Occipital lobe (tissue), 2 donors: ENCODE data around the gene PSMC2. TPM values are rescaled to one million over a fixed set of nuclear protein-coding genes. Genes with fewer than 3 reads are reported as not detected.
A peak's percentile ranks its signal among the peaks of the same experiment; 100 is the strongest.

Experiments used
- DNase-seq: peaks from one replicate; lab custom pipeline; 2025; lab: John Stamatoyannopoulos, UW
- total RNA-seq: library from RNA; depleted of rRNA; stranded (reverse); fragments of >200 nt; gene quantifications from one replicate; pipeline ENCODE4 v1.2.3, GENCODE V29; 2014

Gene PSMC2
- total RNA-seq = 65.4 TPM

DNA sequence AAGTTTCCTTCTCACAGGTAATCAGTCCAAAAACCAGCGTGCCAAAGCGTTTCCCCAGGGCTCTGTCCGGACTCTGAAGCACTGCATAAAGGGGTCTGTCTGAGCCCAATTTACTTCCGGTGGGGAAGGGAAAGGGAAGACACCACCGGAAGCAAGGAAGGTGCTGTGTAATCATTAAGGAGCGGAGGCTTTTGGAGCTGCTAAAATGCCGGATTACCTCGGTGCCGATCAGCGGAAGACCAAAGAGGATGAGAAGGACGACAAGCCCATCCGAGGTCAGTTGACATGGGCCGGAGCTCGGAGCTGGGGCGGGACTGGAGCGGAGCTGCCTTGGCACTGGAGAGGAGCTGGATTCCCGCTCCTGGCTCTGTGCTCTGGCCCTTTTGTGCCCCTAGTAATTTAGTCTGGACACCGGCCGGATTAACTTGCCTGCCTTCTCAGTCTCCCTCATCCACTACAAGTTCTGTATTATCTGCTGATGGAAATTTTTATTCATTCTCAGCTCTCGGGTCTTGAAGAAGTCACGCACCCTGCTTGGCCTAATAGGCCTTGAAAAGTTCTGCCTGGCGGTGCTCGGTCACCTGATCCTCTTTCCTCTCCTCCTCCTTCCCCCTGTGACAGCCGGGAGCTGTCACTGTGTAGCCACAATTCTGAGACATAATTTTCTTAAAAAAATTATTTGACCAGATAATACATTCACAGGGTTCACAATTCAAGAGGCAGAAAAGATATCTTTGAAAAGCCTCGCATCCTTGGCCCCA is at the start of gene PSMC2:
Gene PSMC2 (plus strand): TSS at position 137 of the 761 bp plus-strand sequence. CDS start 69 bp downstream, at position 206.
- peak; percentile 83 for DNase-seq

DNA sequence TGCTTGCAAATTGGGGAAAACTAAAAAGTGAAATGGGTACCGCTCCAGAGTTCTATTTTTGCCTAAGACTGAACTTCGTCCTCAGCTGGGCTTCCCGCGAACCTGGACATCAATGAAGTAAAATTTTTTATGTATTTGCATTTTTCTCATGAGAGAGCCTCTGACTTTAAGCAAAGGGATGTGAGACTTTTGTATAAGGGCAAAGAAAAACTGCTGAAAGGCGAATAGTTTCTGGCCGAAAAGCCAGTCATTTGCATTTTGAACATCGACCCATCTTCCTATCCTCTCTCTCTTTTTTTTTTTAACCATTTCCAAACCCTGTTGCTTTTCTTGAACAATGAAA is 49.6 kb upstream of the PSMC2 start:
- DNase-seq = no peak

DNA sequence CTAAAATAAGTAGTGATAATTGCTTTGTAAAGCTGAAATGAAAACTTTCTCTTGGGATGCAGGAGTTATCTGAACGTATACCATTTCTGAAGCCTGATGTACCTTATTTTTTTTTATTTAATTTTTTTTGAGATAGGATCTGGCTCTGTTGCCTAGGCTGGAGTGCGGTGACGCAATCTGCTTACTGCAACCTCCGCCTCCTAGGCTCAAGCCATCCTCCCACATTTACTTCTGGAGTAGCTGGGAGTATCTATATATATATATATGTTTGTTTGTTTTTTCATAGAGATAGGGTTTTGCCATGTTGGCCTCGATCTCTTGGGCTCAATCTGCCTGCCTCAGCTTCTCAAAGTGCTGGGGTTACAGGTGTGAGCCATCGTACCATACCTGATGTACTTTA is 47.8 kb upstream of the PSMC2 start:
- DNase-seq = no peak

DNA sequence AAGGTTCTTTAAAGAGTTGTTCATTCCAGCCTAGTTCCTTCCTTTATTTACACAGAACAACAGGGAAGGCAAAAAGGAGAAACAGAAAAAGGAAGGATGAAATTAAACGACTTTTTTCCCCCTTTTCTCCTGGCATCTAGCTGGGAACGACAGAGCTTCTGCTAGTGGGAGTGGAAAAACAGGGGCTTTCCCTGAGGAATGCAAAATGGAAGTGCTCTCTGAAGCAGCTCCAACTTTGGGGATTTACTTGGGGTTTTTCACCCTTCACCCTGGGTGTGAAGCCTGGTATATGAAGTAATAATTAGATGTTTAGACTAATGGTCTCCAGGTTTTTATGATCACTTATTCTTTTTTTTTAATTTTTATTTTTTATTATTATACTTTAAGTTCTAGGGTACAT is 46.0 kb upstream of the PSMC2 start:
- no peak for DNase-seq

DNA sequence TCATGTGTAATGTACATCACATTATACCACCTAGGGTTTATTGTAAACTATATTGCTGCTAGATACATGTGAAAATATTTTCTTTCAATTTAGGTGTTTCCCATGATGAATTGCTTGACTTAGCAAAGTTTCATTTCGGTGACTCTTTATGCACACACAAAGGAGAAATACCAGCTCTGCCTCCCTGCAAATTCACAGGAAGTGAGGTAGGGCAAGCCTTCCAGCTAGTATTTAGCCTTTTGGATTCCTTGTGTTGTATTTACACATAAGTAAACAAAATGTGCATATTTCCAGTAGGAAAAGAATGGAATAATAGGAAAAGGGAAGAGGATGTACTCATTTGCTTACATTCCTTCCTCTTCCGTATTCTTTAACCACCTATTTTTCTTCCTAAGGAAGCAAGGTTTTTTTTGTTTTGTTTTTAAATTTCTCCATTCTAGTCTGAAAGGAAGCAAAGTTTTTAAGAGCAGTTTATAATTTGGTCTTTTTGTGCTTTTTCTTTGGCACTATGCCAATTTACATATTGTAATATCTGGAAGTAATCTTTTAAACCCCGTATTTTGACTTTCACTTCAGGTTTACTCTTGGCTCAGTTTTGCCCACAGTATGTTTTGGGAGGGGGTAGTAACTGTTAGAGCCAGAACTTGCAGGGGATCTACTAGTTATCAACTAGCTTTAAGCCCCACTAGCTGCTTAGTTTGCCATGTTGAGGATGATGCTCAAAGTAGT is 39.8 kb upstream of the PSMC2 start:
- DNase-seq = no peak

DNA sequence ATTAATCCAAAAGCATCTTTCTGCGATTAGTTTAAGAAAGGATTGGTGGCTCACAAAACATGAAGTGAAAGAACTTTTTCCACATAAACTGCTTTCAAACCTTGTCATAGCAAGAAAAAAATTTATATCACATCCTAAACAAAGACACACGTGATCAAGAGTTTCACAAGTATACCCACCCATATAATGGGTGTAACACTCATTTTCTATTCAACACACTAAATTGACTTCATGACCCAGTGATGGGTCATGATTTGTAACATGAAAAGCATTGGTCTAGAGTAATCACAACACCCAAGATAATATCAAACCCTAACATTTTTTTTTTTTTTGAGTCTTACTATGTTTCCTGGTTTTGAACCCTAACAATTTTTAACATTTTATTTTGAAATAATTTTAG is 32.6 kb upstream of the PSMC2 start:
- no peak for DNase-seq

DNA sequence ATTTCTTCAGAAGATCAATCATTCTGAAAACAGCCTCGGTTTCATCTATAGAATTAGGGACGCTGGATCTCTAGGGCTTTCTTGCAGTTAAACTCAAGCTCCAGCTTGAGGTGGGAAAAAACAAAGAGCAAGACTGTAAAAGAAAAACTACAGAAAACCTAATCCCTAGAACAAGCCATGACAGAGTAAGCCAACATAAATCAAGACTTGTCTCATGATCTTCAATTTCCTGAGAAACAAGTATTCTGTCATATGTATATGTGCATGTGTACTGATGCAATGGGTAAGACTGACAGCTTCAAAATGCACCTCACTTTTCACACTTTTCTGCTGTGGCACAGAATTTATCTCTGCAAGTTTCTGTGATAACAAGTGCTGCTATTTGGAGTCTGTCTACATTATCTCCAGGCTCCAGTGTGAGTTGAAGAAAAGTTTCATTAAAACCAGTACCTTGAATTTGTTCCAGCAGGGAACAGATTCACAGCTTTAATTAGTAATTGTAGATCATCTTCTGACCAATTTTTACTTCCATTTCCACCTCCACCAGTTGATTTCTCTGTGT is 31.0 kb upstream of the PSMC2 start:
- DNase-seq = no peak

DNA sequence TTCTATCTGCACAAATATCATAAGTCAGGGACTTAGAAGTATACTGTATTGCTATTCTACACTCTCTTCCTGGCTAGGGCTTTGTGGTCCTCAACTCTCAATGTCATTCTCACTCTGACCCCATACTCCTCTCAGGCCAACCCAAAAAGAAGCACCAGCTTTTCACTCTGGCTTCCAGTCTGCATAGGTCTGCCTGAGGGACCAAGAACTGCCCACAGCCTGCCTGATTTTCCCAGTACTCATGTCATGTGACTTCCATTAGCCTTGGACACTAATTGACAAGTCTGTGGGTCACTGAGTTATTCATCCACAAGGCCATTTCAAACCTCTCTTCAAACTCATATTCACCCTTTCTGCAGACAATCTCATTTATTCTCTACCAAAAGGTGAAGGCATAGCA is 30.4 kb upstream of the PSMC2 start:
- DNase-seq = no peak

DNA sequence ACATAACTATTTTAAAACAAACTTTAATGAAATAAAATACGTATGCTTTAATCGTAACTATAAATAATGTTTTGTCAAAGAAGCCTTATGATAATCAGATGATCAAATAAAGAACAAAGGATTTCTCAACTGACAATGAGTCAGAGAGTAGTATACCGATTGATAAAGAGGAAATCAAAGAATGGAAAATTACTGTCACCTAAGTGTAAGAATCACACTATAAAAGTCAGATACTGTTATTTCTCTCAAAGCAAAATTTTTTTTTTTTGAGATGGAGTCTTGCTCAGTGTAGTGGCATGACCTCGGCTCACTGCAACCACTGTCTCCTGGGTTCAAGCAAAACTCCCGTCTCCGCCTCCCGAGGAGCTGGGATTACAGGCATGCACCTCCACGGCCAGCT is 21.7 kb upstream of the PSMC2 start:
- no peak for DNase-seq

DNA sequence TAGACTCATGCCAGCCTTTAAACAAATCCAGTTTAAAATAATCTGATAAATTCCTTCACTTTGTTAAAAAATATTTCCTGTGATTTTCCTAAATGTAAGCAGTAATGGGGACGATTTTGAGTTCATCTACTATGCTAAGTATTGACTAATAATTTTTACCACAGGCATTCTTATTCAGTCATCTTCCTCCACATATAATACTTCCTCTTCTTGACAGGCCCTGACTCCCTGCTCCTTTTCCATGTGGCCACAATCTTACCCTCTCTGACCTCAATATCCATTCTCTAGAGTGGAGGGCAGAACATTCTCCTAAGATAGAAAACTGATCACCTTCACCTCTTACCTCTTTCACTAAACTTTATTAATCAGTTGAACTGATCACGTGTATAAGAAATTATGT is 10.7 kb upstream of the PSMC2 start:
- no peak for DNase-seq

DNA sequence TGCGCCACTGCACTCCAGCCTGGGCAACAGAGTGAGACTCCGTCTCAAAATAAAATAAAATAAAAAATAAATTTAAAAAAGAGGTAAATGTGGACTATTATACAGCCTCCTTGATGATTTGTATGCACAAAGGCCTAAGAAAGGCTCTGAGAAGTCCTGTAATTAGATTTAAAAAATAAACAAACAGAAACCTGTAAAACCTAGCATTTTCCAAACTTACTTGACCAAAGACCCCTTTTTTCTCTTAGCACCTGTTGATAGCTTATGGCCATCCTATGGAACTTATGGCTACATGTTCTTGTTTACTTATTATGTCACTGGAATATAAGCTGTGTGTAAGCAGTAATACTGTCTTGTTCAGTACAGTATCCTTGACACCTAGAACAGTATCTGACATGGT is 8.6 kb upstream of the PSMC2 start:
- no peak for DNase-seq

DNA sequence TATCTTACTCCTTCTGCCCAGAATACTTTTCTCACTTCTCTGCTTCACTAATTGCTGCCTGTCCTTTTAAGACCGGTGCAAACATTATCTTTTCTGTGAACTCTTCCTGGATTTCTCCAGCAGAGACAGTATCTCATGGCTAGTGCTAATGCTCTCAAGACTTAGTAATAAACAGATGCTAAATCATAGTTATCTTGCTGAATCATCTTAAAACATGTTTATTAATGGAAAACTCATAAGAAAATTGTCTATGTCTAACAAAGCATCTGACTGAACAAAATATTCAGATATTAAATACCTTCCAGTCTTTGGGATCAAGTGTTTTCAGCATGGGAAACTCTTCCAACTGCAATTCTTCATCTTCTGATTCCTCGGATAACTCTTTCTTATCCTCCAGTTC is 6.0 kb upstream of the PSMC2 start:
- DNase-seq = no peak

DNA sequence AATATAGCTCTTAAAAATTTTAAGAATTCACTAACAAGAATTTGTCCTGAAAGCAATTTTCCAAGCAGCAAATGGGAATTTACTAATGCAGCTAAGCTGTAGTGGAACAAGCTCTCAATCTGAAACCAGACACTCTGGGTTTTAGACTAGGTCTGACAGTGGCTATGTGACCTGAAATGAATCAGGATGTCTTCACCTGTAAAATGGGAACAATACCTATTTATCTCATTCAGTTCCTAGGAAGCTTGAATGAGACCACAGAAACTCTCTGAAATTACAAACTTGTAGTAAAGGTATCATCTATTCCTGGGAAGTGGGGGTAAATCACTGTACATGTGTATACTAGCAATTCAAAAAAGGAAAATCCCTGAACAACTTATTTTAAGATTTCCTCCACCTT is 4.1 kb upstream of the PSMC2 start:
- no peak for DNase-seq

DNA sequence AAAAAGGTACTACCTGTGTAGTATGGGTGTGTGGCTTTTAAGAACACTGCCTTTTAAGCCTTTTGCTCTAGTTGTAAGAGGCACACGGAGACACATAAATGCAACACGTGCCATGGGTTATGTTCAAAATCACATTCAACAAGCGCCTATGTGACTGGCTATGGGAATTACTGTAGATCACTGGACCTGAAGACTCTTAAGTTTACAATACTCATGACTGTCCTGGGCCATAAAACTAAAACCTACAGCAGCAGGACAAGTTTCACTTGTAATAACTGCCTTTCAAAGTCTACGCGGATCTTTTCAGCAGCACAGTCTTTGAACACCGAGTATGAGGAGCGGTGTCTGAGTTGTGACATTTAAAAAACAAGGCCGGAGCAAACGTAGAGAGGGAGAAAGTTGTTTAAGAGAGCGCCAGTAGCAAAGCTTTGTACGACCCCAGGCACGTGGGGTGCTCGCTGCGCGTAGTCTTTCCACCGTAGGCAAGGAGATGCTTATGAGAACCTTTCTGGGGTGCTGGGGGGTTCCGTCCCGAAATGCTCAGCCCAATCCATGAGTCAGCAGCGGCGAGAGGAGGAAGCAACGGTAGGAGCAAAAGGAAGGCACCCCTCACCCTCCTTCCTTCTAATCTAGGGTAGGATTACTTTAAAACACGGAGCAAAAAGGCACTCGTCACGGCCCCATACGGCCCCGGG is 3.5 kb upstream of the PSMC2 start:
- no peak for DNase-seq

DNA sequence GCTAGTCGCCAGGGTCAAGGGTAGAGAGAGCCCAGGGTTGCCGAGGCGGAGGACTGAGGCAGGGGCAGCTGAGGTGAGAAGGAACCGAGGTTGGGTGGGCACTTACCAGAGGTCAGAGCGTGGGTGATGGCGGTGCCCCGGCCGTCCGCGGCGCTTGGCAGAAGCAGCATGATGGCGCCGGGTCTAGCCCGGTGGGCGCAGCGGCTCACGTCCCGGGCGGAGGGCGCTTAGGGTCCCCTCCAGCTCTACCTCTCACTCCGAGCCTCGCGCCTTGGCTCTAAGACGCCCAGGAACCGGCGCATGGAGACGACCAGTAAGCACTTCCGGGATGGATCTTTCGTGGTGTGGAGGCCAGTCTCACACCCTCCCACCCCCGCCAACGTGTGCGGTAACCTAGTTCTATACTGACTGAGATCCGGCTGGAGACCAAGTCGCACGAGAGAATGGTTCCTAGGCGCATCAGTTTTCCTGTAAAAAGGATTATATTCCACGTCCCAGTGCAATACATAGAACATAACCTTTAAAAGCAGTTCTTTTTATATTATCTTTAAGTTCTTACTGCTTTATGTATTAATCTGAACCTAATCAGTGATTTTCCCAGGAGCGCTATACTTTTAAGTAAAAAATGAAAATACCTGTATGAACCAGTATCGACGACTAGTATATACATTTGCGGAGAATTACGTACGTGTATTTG is 2.8 kb upstream of the PSMC2 start, which contains the start of gene DNAJC2:
Gene DNAJC2 (minus strand): TSS at position 315 of the 697 bp plus-strand sequence. CDS start 145 bp downstream, at position 170.
- peak; percentile 85 for DNase-seq

DNA sequence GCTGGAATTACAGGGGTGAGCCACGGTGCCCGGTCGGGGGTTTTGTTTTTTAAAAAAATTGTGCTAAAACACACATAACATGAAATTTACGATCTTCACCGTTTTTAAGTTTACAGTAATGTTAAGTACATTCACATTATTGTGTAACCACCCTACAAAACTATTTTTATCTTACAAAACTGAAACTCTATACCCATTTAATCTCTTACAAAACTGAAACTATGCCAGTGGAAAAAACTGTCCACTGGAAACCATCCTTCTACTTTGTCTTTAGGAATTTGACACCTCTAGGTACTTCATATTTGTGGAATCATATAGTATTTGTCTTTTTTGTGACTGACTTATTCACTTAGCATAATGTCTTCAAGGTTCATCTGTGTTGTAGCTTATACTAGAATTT is 1.0 kb upstream of the PSMC2 start:
- DNase-seq = no peak

DNA sequence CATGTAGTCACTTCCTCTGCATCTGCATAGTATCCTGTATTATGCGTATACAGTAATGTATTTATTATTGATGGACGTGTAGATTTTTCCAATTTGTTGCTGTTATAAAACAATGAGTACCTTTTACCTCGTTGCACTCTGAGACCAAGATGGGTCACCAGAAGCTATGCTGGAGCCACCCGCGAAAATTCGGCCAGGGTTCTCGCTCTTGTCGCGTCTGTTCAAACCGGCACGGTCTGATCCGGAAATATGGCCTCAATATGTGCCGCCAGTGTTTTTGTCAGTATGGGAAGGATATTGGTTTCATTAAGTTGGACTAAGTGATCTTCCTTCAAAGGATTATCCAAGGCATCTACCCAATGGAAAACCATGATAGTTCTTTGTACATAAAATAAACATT is 1.0 kb downstream of the PSMC2 start:
- DNase-seq = no peak

DNA sequence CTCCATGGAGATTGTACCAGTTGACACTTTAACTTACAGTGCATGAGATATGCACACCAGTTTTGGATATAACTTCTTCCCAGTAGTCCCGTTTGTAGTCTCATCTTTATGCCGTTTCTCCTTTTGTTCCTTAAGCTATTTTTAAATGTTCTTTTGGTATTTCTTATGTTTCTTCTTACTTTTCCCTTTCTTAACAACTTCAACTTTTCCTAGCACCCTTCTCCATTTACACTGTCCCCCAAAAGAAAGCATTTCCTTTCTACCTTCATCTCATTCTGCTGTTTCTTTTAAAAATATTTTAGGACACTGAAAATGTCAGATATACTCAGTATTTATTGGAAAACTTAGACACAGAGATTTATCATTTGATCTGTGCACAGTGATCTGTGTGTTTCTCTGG is 1.5 kb downstream of the PSMC2 start:
- DNase-seq = no peak

DNA sequence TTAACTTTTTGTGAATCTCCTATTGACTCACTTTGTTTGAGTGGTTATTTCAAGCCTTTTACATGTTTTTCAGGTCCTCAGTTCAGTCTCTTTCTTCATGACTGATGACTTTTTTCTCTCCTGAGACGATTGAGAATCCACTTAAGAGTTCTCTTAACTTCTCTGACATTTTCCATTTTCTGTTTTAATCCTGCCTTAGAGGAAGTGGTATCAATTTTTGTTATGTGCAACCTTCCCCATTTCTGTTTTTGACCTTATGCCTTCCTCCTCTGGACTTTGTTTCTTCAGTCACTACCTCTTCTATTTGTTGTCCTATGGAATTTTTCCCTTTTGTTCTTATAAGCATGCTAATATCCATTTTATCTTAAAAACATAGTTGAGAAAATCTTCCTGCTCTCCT is 2.4 kb downstream of the PSMC2 start:
- DNase-seq = no peak

DNA sequence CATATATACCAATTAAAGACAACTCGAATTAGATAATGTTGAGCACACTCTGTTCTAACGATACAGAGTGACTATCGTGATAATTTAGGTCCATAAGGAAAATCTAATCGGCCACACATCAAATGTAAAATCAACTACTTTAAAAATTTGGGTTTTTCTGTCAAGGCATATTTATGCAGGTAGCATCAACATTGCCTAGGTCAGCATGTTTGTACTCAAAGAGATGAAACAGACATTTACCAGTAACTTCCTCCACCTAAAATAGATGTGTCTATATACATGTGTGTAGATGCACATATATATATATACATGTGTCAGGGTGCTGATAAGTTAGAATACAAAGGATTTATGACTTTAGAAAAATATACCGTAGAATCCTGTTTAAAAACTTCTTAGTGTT is 22.0 kb downstream of the PSMC2 start:
- no peak for DNase-seq

DNA sequence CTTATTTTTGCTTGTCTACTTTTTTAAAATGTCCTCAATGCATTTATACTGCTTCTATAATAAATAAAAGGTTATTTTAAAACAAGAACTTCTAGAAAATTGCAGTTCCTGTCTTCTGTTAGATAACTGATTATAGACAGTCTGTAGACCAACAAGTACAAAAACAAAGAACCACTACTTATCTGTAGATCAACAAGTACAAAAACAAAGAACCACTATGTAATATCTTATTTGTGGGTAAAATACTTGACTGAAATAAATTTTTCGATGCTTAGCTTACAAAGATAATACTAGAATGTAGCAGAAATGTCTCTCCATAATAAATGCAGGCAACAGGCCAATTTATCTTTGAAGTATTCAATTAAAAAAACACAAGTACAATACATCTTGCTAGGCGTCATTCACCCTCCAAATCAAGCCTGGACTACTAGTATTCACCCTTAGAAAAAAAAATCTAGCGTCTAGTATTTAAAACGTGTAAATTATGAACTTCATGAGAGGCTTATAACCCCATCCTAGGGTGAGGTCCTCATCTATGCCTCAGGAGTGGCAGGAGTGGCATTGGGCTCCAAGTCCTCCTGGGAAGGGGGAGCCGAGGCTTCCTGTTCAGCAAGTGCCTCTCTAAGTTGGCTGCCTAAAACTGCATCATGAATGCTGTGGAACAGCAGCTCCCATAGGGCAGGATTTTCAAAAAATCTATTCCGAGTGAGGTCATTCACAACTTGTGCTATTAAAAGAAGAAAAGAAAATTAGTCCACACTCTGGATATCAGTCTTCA is 26.6 kb downstream of the PSMC2 start:
- no peak for DNase-seq
